Uterus (tissue), 2 donors: ENCODE measurements around the gene C1QTNF6.

ENCODE experiments used
- POLR2A ChIP-seq, 2 donors: fragments of 450-650 bp; IDR thresholded peaks; one replicate each; pipeline ENCODE4 v1.6.1; 2016; ENCODE audit warnings: antibody characterized with exemption in 2 of 2, mild to moderate bottlenecking in 1 of 2, moderate library complexity in 1 of 2
- TF ChIP-seq, protein P1 (sequence below), 4 experiments: fragments of 200-600 bp in 2 of 4; fragments of 450-650 bp in 2 of 4; sonication (generic) in 2 of 4; IDR thresholded peaks; one replicate each; pipeline ENCODE4 v1.5.1; 2016 to 2019; ENCODE audit warnings: antibody characterized with exemption in 4 of 4, mild to moderate bottlenecking in 2 of 4, moderate library complexity in 1 of 4

DNA sequence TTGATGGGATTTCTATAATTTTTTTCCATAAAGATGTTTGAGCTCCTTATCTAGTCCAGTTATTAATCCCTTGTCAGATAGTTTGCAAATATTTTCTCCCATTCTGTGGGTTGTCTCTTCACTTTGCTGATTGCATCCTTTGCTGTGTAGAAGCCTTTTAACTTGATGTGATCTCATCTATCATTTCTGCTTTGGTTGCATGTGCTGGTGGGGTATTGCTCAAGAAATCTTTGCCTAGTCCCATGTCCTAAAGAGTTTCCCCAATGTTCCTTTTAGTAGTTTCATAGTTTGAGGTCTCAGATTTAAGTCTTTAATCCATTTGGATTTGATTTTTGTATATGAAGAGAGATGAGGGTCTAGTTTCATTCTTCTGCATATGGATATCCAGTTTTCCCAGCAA, 36.6 kb downstream of the C1QTNF6 start:
- TF ChIP-seq, protein P1, sequence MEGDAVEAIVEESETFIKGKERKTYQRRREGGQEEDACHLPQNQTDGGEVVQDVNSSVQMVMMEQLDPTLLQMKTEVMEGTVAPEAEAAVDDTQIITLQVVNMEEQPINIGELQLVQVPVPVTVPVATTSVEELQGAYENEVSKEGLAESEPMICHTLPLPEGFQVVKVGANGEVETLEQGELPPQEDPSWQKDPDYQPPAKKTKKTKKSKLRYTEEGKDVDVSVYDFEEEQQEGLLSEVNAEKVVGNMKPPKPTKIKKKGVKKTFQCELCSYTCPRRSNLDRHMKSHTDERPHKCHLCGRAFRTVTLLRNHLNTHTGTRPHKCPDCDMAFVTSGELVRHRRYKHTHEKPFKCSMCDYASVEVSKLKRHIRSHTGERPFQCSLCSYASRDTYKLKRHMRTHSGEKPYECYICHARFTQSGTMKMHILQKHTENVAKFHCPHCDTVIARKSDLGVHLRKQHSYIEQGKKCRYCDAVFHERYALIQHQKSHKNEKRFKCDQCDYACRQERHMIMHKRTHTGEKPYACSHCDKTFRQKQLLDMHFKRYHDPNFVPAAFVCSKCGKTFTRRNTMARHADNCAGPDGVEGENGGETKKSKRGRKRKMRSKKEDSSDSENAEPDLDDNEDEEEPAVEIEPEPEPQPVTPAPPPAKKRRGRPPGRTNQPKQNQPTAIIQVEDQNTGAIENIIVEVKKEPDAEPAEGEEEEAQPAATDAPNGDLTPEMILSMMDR (IDR thresholded peaks at IDR 0.05): no peak
- TF ChIP-seq POLR2A (IDR thresholded peaks at IDR 0.05): no peak
